ENCODE measurements around the gene HIC1. TPM values are rescaled to one million over a fixed set of nuclear protein-coding genes. Genes with fewer than 3 reads are reported as not detected.

The HIC1 gene
- total and polyA plus RNA-seq, 2 of the 4 experiments (the other 2 are of a cell fraction) = 10.4 to 23.0 TPM

DNA sequence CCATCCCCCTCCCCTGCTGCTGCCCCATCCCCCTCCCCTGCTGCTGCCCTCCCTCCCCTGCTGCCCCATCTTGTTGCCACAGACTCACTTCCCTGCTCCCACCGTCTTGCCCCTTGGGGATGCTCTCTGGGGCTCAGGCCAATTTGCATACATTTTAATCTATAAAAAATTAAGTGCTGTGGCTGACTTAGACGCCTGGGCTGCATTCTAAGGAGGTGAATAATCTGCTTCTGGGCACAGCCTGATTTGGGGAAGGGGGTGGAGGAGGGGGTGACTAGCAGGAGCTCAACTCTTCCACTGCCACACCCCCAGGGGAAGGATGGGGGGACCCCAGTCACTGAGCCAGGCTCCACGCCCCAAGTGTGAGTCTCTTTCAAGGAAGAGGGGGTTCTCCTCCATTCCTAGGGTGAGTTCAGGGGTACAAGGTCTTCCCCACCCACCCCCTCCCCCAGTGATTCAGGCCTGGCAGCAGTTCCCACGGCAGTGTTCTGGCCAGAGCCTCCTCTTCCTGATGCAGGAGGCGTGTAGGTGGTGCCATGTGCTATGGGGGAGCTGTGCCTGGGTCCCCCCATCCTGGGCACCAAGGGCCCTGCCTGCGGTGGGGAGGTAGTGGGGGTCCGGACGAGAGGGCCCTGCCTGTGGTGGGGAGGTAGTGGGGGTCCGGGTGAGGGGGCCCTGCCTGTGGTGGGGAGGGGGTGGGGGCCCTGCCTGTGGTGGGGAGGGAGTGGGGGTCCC, 19.9 kb upstream of the HIC1 start:
- Histone ChIP-seq H3K79me1 (ENCODE audit: low read depth in 1 of 2, low read length in 2 of 2) (peaks cover 17 to 44% of the 10 kb centered on the region in 2 experiments), H4K91ac (ENCODE audit: insufficient read depth, low read depth, low read length) (peak overlapping the region; percentile 76; the same call in 1 of the 2 replicates), H3K4me2 (ENCODE audit: low read depth, low read length) (peak overlapping the region; percentile 27; the same call in 1 of the 2 replicates), H2BK120ac (ENCODE audit: low read depth, low read length) (peak overlapping the region; percentile 81), H2AK9ac (replicated peaks; ENCODE audit: low read depth, low read length, poor library complexity) (peak overlapping the region; percentile 87), H3K9ac (ENCODE audit: low read depth, low read length) (no peak overlapping the region), H3K9me3 (ENCODE audit: control insufficient read depth, insufficient read depth, low read length) (no peaks in the 10 kb centered on the region), H2AK5ac (ENCODE audit: low read depth, low read length) (peak overlapping the region; percentile 95), H3K4me1 (ENCODE audit: control insufficient read depth, insufficient read depth, low read length) (peaks cover 17% of the 10 kb centered on the region), H3K27ac (ENCODE audit: insufficient read depth, low read length) (peak overlapping the region; percentile 64), H2BK5ac (ENCODE audit: low read depth, low read length, poor library complexity, severe bottlenecking) (peak overlapping the region; percentile 47), H3K4me3 (ENCODE audit: insufficient read depth, low read depth, low read length) (no peak overlapping the region), H3K18ac (ENCODE audit: low read depth, low read length) (peak overlapping the region; percentile 77; the same call in 1 of the 2 replicates), H4K5ac (ENCODE audit: low read depth, low read length) (no peak overlapping the region; the same call in 1 of the 2 replicates), H3K14ac (replicated peaks; ENCODE audit: low read depth, low read length) (no peak overlapping the region), H4K8ac (ENCODE audit: low read depth in 2 of 2, low read length in 2 of 2) (peak overlapping the region in 1 of 2 experiments; percentile 57; a peak in 1 of 4 replicates), H3K36me3 (ENCODE audit: control insufficient read depth, insufficient read depth, low read length) (peaks cover 32% of the 10 kb centered on the region), H3K9me1 (ENCODE audit: insufficient read depth, low read length) (peaks cover 16% of the 10 kb centered on the region), H4K20me1 (ENCODE audit: insufficient read depth, low read length) (peaks cover 3% of the 10 kb centered on the region; the same call in 1 of the 2 replicates), H3K27me3 (ENCODE audit: control insufficient read depth, insufficient read depth, low read length) (no peaks in the 10 kb centered on the region), H2AFZ (replicated peaks; ENCODE audit: low read length, poor library complexity) (no peak overlapping the region), H3K4ac (ENCODE audit: low read depth, low read length) (peak overlapping the region; percentile 63), H3K23ac (ENCODE audit: low read depth, low read length) (peak overlapping the region; percentile 70; the same call in 1 of the 2 replicates), H2BK15ac (ENCODE audit: low read depth, low read length) (peak overlapping the region; percentile 63; the same call in 1 of the 3 replicates), H2BK20ac (ENCODE audit: low read depth, low read length) (peak overlapping the region; percentile 60; the same call in 1 of the 2 replicates), H3K56ac (ENCODE audit: extremely low read depth, insufficient read depth, low read length) (no peak overlapping the region)
- intact Hi-C loops (cut with micrococcal nuclease) = loop anchor here (5.0 kb wide), 1 partner anchor 458 kb away; no protein-coding TSS in a partner anchor
- dilution Hi-C loops (cut with HindIII; ENCODE audit: low sequenced_read_pairs, unreplicated experiment) = no loop called here
- ChIA-PET POLR2A (ENCODE audit: unreplicated experiment) (no interaction called here), CTCF (interaction anchor here (0.7 kb wide), 1 partner anchor 891 kb away, joined by 3 read pairs; no protein-coding TSS in a partner anchor)
- ATAC-seq (ENCODE audit: low read depth) (peak; percentile 33), DNase-seq (peak; percentile 56)
- no CpG with 5 or more reads among the region's 9 CpGs for WGBS, 2 experiments (ENCODE audit: extremely low coverage in 2 of 2, insufficient read length in 1 of 2)
- in situ Hi-C loops (cut with MboI; ENCODE audit: low sequenced_read_pairs) = loop anchor here (25.0 kb wide), 1 partner anchor 323 kb away; the partner anchor contains the start of genes TLCD2 and WDR81
- BruUV-seq (replicated peaks) = no TSS peak
- TF ChIP-seq, protein P1, sequence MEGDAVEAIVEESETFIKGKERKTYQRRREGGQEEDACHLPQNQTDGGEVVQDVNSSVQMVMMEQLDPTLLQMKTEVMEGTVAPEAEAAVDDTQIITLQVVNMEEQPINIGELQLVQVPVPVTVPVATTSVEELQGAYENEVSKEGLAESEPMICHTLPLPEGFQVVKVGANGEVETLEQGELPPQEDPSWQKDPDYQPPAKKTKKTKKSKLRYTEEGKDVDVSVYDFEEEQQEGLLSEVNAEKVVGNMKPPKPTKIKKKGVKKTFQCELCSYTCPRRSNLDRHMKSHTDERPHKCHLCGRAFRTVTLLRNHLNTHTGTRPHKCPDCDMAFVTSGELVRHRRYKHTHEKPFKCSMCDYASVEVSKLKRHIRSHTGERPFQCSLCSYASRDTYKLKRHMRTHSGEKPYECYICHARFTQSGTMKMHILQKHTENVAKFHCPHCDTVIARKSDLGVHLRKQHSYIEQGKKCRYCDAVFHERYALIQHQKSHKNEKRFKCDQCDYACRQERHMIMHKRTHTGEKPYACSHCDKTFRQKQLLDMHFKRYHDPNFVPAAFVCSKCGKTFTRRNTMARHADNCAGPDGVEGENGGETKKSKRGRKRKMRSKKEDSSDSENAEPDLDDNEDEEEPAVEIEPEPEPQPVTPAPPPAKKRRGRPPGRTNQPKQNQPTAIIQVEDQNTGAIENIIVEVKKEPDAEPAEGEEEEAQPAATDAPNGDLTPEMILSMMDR (conservative IDR thresholded peaks at IDR 0.05; ENCODE audit: low read depth, low read length) = no peak
- TF ChIP-seq SMC3 (IDR thresholded peaks at IDR 0.05; ENCODE audit: low read depth, low read length) (no peak), RCOR1 (IDR thresholded peaks at IDR 0.05; ENCODE audit: insufficient replicate concordance, low read length) (no peak), CHD1 (IDR thresholded peaks at IDR 0.05; ENCODE audit: low read depth, low read length) (no peak)
